Transverse colon (tissue), 4 donors: ENCODE data around the gene DNAH8. TPM values are rescaled to one million over a fixed set of nuclear protein-coding genes. Genes with fewer than 3 reads are reported as not detected.

ENCODE experiments used
- DNase-seq: peaks from one replicate; pipeline ENCODE4 v3.0.0-alpha.2; 2019
- H3K27ac ChIP-seq, 4 donors: fragments of 200-600 bp; sonication (generic); 2 replicates each; pipeline ENCODE4 v1.5.1; 2016 to 2018; ENCODE audit warnings: inconsistent platforms in 4 of 4
- H3K27me3 ChIP-seq: fragments of 200-600 bp; sonication (generic); 2 replicates; pipeline ENCODE4 v1.5.1; 2017; ENCODE audit warnings: inconsistent platforms
- H3K36me3 ChIP-seq, 4 donors: fragments of 200-600 bp; sonication (generic); 2 replicates each; pipeline ENCODE4 v1.5.1; 2017 to 2019; ENCODE audit warnings: inconsistent platforms in 4 of 4
- H3K4me1 ChIP-seq, 4 donors: fragments of 200-600 bp; sonication (generic); 2 replicates each; pipeline ENCODE4 v1.5.1; 2017 to 2020; ENCODE audit warnings: inconsistent platforms in 4 of 4
- H3K4me3 ChIP-seq, 4 donors: fragments of 200-600 bp; sonication (generic); 1 replicate in 1 of 4; 2 replicates in 3 of 4; pipeline versions ENCODE4 v1.5.1 to v1.6.1; 2017 to 2019; ENCODE audit warnings: inconsistent platforms in 4 of 4
- H3K9me3 ChIP-seq, 2 donors: fragments of 200-600 bp; sonication (generic); 2 replicates each; pipeline ENCODE4 v1.5.1; 2017 to 2019; ENCODE audit warnings: inconsistent platforms in 2 of 2
- EP300 ChIP-seq: sonication (generic); formaldehyde crosslinking; IDR thresholded peaks from one replicate; pipeline ENCODE4 v1.6.1; 2017; ENCODE audit warnings: antibody characterized with exemption, low read depth
- POLR2A ChIP-seq: fragments of 450-650 bp; IDR thresholded peaks from one replicate; pipeline ENCODE4 v1.6.1; 2016; ENCODE audit warnings: antibody characterized with exemption, mild to moderate bottlenecking, moderate library complexity
- POLR2AphosphoS5 ChIP-seq, 3 donors: sonication (generic); formaldehyde crosslinking; IDR thresholded peaks; one replicate each; pipeline ENCODE4 v1.6.1; 2016; ENCODE audit warnings: antibody characterized with exemption in 3 of 3
- WGBS, 2 donors: methylation state at CpG; one replicate each; pipeline ENCODE4 v1.1.5; 2018; ENCODE audit warnings: low coverage in 1 of 2; 5-methylcytosine and 5-hydroxymethylcytosine counted together
- in situ Hi-C, 4 donors: fragments of 200-750 bp; cut with MboI; loops; one replicate each; pipeline versions ENCODE4 v1.15.0 to v1.15.1; 2017; ENCODE audit warnings: low sequenced_read_pairs in 3 of 4, low pct_ligation_motif_present in 1 of 4, low pct_unique_long_range_greater_than_20kb in 1 of 4
- intact Hi-C: fragments of 100-400 bp; cut with DNase I; formaldehyde crosslinking; loops from one replicate; pipeline ENCODE4 v1.15.1; 2023; ENCODE audit warnings: low total_unique reads
- total RNA-seq, 4 donors: library from RNA; depleted of rRNA; stranded (reverse); fragments of >200 nt; gene quantifications; one replicate each; pipeline ENCODE4 v1.1.0, GENCODE V29; 2016
- TF ChIP-seq, protein P1 (sequence below), 5 experiments: fragments of 200-600 bp in 3 of 5; fragments of 450-650 bp in 2 of 5; sonication (generic) in 3 of 5; IDR thresholded peaks; 1 replicate in 2 of 5; 2 replicates in 3 of 5; pipeline ENCODE4 v1.5.1; 2016 to 2017; ENCODE audit warnings: antibody characterized with exemption in 5 of 5, inconsistent platforms in 3 of 5, mild to moderate bottlenecking in 2 of 5, moderate library complexity in 1 of 5

DNAH8 gene
- total RNA-seq, 4 donors from 2014 or later, result 0.16 TPM; not detected in 3

DNA sequence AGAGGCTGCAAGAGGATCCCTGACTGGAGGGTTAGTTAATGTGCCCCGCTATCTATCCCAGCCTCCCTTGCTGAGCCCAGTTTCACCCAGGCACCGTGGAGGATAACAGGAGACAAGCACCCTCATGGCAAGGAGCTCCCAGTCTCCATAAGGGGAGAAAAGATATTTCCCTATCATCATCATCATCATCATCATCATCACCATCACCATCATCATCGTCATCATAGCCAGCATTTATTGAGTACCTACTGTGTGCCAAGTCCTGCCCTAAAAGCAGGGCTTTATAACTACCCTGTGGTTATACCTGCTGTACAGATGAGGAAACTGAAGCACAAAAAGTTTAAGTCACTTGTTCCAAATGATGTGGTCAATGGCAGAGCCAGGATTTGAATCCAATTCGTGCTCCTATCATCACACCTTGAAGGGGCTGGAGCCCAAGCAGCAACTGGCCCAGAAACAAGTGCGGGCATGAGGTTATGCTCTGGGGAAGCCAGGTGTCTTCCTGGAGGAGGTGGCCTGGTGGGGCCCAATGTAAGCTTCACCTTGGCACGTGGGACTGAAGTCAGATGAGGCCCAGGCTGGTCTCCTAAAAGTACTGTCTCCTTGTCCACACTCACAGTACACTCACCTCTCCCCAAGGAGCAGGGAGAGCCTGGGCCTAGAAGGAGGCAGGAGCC lies 343.5 kb downstream of the DNAH8 start:
- Histone ChIP-seq H3K9me3 (no peaks in the 10 kb centered on the region), H3K27me3 (peaks cover 7% of the 10 kb centered on the region), H3K4me3 (no peak overlapping the region), H3K4me1 (peaks cover 0 to 13% (median 6%) of the 10 kb centered on the region in 4 donors), H3K36me3 (no peaks in the 10 kb centered on the region), H3K27ac (no peak overlapping the region)
- no peak for DNase-seq
- intact Hi-C loops, result no loop called here
- in situ Hi-C loops, result no loop called here
- no peak for TF ChIP-seq EP300
- TF ChIP-seq POLR2A, result no peak
- no peak for TF ChIP-seq POLR2AphosphoS5 (IDR thresholded peaks at IDR 0.05)
- TF ChIP-seq, protein P1, sequence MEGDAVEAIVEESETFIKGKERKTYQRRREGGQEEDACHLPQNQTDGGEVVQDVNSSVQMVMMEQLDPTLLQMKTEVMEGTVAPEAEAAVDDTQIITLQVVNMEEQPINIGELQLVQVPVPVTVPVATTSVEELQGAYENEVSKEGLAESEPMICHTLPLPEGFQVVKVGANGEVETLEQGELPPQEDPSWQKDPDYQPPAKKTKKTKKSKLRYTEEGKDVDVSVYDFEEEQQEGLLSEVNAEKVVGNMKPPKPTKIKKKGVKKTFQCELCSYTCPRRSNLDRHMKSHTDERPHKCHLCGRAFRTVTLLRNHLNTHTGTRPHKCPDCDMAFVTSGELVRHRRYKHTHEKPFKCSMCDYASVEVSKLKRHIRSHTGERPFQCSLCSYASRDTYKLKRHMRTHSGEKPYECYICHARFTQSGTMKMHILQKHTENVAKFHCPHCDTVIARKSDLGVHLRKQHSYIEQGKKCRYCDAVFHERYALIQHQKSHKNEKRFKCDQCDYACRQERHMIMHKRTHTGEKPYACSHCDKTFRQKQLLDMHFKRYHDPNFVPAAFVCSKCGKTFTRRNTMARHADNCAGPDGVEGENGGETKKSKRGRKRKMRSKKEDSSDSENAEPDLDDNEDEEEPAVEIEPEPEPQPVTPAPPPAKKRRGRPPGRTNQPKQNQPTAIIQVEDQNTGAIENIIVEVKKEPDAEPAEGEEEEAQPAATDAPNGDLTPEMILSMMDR (IDR thresholded peaks at IDR 0.05), result no peak
- WGBS, 2 donors, result 80 to 82% methylated on average over 1 to 6 of the region's 6 CpGs

DNA sequence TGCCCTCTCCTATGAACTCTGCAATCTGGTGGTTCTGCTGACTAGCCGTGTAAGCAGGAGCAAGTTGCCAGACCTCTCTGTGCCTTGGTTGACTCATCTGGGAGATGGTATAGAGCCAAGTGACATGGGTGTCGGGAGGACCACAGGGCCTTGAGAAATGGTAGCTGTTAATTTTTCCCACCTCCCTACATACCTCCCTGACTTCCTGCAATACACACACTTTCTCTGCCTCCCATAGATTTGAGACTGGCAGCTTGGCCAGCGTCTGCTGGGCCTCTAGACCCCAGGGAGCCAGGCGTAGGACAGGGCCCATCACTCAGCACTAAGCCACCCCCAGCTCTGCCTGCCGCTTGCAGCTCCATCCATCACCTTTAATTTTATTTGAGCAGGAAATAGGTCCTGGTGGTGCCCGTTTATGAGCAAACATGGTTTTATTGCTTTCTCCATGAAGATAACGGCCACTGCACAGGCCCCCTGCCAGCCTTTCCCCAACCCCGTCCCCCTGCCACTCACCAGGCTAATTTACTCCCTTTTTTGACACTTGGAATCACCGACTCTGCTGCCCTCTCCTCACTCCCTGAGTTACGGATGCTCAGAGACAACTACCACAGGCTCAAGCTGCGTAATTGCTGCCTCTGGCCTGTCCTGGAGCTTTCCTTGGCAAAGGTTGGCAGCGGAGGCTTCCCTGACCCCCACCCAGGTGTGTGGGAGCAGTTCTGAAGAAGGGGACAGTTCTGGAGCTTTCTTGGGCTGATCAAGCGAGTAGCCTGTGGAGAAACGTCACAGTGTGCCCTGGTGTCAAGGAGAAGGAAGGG lies 344.6 kb downstream of the DNAH8 start:
- 14 to 45% methylated on average over 4 to 14 of the region's 14 CpGs for WGBS, 2 donors
- intact Hi-C loops (no loop called here), in situ Hi-C loops (no loop called here)
- Histone ChIP-seq H3K27ac (no peak overlapping the region), H3K36me3 (no peaks in the 10 kb centered on the region), H3K27me3 (peaks cover 7% of the 10 kb centered on the region), H3K4me1 (peaks cover 0 to 5% (median 2%) of the 10 kb centered on the region in 4 donors), H3K4me3 (no peak overlapping the region), H3K9me3 (no peaks in the 10 kb centered on the region)
- no peak for TF ChIP-seq POLR2A
- no peak for TF ChIP-seq POLR2AphosphoS5 (IDR thresholded peaks at IDR 0.05)
- TF ChIP-seq EP300, result no peak
- TF ChIP-seq, protein P1 (IDR thresholded peaks at IDR 0.05), result no peak
- no peak for DNase-seq

DNA sequence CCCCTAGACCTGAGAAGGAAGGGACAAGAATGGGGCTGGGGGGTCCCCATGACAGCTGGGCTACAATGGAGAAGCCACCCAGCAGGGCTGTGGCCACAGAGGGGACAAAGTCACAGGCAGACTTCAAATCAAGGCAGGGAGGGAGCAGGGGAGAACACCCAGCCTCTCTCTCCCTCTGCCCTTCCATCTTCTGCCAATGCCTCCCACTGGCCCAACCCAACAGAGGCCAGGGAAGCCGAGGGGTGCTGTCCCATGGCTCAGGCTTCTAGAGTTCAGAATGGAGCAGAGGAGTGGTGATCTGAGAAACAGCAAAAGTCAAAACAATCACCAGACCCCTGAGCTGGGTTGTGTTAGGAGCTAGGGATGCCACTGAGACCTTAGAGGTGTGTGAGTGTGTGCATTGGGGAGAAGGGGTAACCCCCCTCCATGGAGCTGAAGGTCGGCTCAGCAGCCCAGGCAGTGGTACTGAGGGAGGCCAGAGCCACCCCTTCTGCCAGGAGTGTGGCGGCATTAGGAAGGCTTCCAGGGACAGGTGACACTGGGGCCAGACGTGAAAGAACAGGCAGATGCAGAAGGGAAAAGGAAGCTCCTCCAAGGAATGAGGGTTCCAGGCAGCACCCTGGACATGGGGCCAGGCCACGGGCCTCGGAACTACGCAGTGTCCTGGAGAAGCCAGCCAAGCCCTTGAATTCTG lies 345.5 kb downstream of the DNAH8 start:
- DNase-seq, result no peak
- H3K36me3 ChIP-seq, result no peaks in the 10 kb centered on the region
- intact Hi-C loops, result no loop called here
- TF ChIP-seq POLR2A, result no peak
- TF ChIP-seq POLR2AphosphoS5 (IDR thresholded peaks at IDR 0.05), result no peak
- TF ChIP-seq, protein P1 (IDR thresholded peaks at IDR 0.05), result no peak
- in situ Hi-C loops, result no loop called here
- H3K9me3 ChIP-seq, result no peaks in the 10 kb centered on the region
- no peak overlapping the region for H3K4me3 ChIP-seq
- no peak overlapping the region for H3K27ac ChIP-seq
- H3K27me3 ChIP-seq, result peaks cover 7% of the 10 kb centered on the region
- peaks cover 0 to 3% (median 1%) of the 10 kb centered on the region in 4 donors for H3K4me1 ChIP-seq
- WGBS, 2 donors, result 69 to 80% methylated on average over 1 to 7 of the region's 7 CpGs

DNA sequence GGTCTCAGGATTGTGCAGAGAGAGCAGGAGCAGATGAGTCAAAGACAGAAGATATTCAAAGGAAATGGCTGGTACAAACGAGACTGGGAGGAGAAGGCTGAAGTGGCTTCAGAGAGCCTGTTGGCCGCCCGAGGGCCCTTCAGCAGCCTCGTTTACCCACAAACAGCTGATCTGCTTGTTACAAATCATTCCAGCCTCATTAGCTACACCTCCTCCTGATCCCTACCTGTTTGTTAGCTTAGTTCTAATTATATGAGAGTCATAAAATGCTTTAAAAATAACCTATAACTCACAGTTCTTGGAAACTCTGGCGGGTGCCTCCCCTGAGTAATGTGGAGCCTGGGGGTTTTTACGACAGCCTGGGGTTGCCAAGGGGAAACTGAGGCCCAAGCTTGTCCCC lies 346.1 kb downstream of the DNAH8 start:
- Histone ChIP-seq H3K27me3 (peaks cover 7% of the 10 kb centered on the region), H3K4me3 (no peak overlapping the region), H3K27ac (no peak overlapping the region), H3K4me1 (peaks cover 0 to 3% (median 1%) of the 10 kb centered on the region in 4 donors), H3K36me3 (no peaks in the 10 kb centered on the region), H3K9me3 (no peaks in the 10 kb centered on the region)
- in situ Hi-C loops, result no loop called here
- TF ChIP-seq POLR2A (no peak), EP300 (no peak), POLR2AphosphoS5 (IDR thresholded peaks at IDR 0.05) (no peak)
- TF ChIP-seq, protein P1 (IDR thresholded peaks at IDR 0.05), result no peak
- intact Hi-C loops, result no loop called here
- 20 to 33% methylated on average over 4 to 6 of the region's 6 CpGs for WGBS, 2 donors
- DNase-seq, result no peak
